ENCODE measurements around the gene SHROOM3. TPM values are rescaled to one million over a fixed set of nuclear protein-coding genes. Genes with fewer than 3 reads are reported as not detected.
"Not testable (repeated sequence)": the region's sequence is repeated elsewhere in the genome, so short reads cannot be mapped to it uniquely, and the experiment has no call there.

SHROOM3 gene
- total RNA-seq, 1 donor from 2014 or later: 54.9 TPM

- H3K4me3 Mint-ChIP-seq (ENCODE audit: low read depth): no peak overlapping the region
- H3K4me1 Mint-ChIP-seq (ENCODE audit: low read depth): peaks cover 45% of the 10 kb centered on the region
- no peak for TF ChIP-seq CTCF (IDR thresholded peaks at IDR 0.05; ENCODE audit: unreplicated experiment)
- H3K27ac Mint-ChIP-seq: no peak overlapping the region
- DNase-seq (ENCODE audit: low spot score, unreplicated experiment): no peak
- H3K36me3 Mint-ChIP-seq (ENCODE audit: insufficient read depth): no peaks in the 10 kb centered on the region
- no peaks in the 10 kb centered on the region for H3K9me3 Mint-ChIP-seq (ENCODE audit: low read depth)
- no peaks in the 10 kb centered on the region for H3K27me3 Mint-ChIP-seq
These were observed 172.8 kb downstream of the SHROOM3 start for GRCh38 chr4:76607846-76608245.

- not testable (repeated sequence) for H3K9me3 Mint-ChIP-seq (ENCODE audit: low read depth); H3K27me3 Mint-ChIP-seq; H3K36me3 Mint-ChIP-seq (ENCODE audit: insufficient read depth); H3K4me3 Mint-ChIP-seq (ENCODE audit: low read depth); DNase-seq (ENCODE audit: low spot score, unreplicated experiment); H3K27ac Mint-ChIP-seq
- H3K4me1 Mint-ChIP-seq (ENCODE audit: low read depth): peaks cover 45% of the 10 kb centered on the region
These were observed 173.5 kb downstream of the SHROOM3 start for GRCh38 chr4:76608549-76608948.

- H3K4me1 Mint-ChIP-seq (ENCODE audit: low read depth): peaks cover 46% of the 10 kb centered on the region
- H3K27ac Mint-ChIP-seq: peak overlapping the region; percentile 89
- H3K36me3 Mint-ChIP-seq (ENCODE audit: insufficient read depth): peaks cover 2% of the 10 kb centered on the region
- DNase-seq (ENCODE audit: low spot score, unreplicated experiment): no peak
- no peak for TF ChIP-seq CTCF (IDR thresholded peaks at IDR 0.05; ENCODE audit: unreplicated experiment)
- H3K9me3 Mint-ChIP-seq (ENCODE audit: low read depth): no peaks in the 10 kb centered on the region
- peak overlapping the region; percentile 44 for H3K4me3 Mint-ChIP-seq (ENCODE audit: low read depth)
- H3K27me3 Mint-ChIP-seq: no peaks in the 10 kb centered on the region
These were observed 175.9 kb downstream of the SHROOM3 start for GRCh38 chr4:76610751-76611547.

- Mint-ChIP-seq H3K4me1 (ENCODE audit: low read depth) (peaks cover 46% of the 10 kb centered on the region), H3K27ac (peak overlapping the region; percentile 89)
- no peak for TF ChIP-seq CTCF (IDR thresholded peaks at IDR 0.05; ENCODE audit: unreplicated experiment)
These were observed 176.7 kb downstream of the SHROOM3 start for GRCh38 chr4:76611616-76612207.

GRCh38 chr4:76614589-76614988 is 179.6 kb downstream of the SHROOM3 start:
- Mint-ChIP-seq H3K4me1 (ENCODE audit: low read depth) (peaks cover 32% of the 10 kb centered on the region), H3K27me3 (no peaks in the 10 kb centered on the region), H3K27ac (peak overlapping the region; percentile 14), H3K36me3 (ENCODE audit: insufficient read depth) (peaks cover 2% of the 10 kb centered on the region), H3K4me3 (ENCODE audit: low read depth) (no peak overlapping the region), H3K9me3 (ENCODE audit: low read depth) (no peaks in the 10 kb centered on the region)
- TF ChIP-seq CTCF (IDR thresholded peaks at IDR 0.05; ENCODE audit: unreplicated experiment): no peak
- DNase-seq (ENCODE audit: low spot score, unreplicated experiment): no peak

More at GRCh38 chr4:76611616-76612207, 176.7 kb downstream of the SHROOM3 start:
- no peaks in the 10 kb centered on the region for H3K9me3 Mint-ChIP-seq (ENCODE audit: low read depth)
- H3K27me3 Mint-ChIP-seq: no peaks in the 10 kb centered on the region
- no peak for DNase-seq (ENCODE audit: low spot score, unreplicated experiment)
- no peak overlapping the region for H3K4me3 Mint-ChIP-seq (ENCODE audit: low read depth)
- peaks cover 2% of the 10 kb centered on the region for H3K36me3 Mint-ChIP-seq (ENCODE audit: insufficient read depth)

All from progenitor cell of endocrine pancreas (in vitro differentiated cells).